HG03469 (cell line): Measurements from ENCODE around the gene GAS2L2.
"Not testable (repeated sequence)": the region's sequence is repeated elsewhere in the genome, so short reads cannot be mapped to it uniquely, and the experiment has no call there.

Experiments
- ATAC-seq: cut with Tn5 transposase; IDR thresholded peaks from one replicate; pipeline ENCODE4 v1.9.1; 2021; ENCODE audit warnings: mild to moderate bottlenecking, moderate library complexity, moderate number of reproducible peaks; ENCODE audit not compliant: unreplicated experiment

Gene GAS2L2

GRCh38 chr17:35703308-35703707 lies 49.7 kb downstream of the GAS2L2 start:
- not testable (repeated sequence) for ATAC-seq

- ATAC-seq, result no peak
Observed at GRCh38 chr17:35701491-35701890, 51.5 kb downstream of the GAS2L2 start.

- no peak for ATAC-seq
Observed at GRCh38 chr17:35700150-35700549, 52.9 kb downstream of the GAS2L2 start.

GRCh38 chr17:35698800-35699199 lies 54.2 kb downstream of the GAS2L2 start:
- no peak for ATAC-seq

GRCh38 chr17:35695613-35696012 lies 57.4 kb downstream of the GAS2L2 start:
- no peak for ATAC-seq

GRCh38 chr17:35694906-35695305 lies 58.1 kb downstream of the GAS2L2 start:
- no peak for ATAC-seq
